Measurements from ENCODE around the gene PCSK6.

GRCh38 chr15:101404245-101404644 is 85.3 kb downstream of the PCSK6 start:
- TF ChIP-seq GATA2 (IDR thresholded peaks at IDR 0.05; ENCODE audit: low read depth, low read length) = no peak
- TF ChIP-seq GATA3 (IDR thresholded peaks at IDR 0.05; ENCODE audit: low read depth, low read length) = no peak
